ENCODE measurements around the gene NHERF1.

NHERF1 gene

GRCh38 chr17:74748529-74749278 lies at the start of gene NHERF1:
Gene NHERF1, plus strand, starts transcription at chr17:74748628. Its CDS starts 219 bp downstream, at chr17:74748847.
- DNase-seq: peak; percentile 95

GRCh38 chr17:74699236-74699635 lies 49.2 kb upstream of the NHERF1 start:
- no peak for DNase-seq

- no peak for DNase-seq
These were observed 46.1 kb upstream of the NHERF1 start for GRCh38 chr17:74702116-74702871.

GRCh38 chr17:74703311-74703710 lies 45.1 kb upstream of the NHERF1 start:
- no peak for DNase-seq

- no peak for DNase-seq
These were observed 43.9 kb upstream of the NHERF1 start for GRCh38 chr17:74704544-74704943.

- no peak for DNase-seq
These were observed 37.2 kb upstream of the NHERF1 start for GRCh38 chr17:74711058-74711824.

GRCh38 chr17:74712301-74712700 lies 36.1 kb upstream of the NHERF1 start:
- DNase-seq: no peak

GRCh38 chr17:74712756-74713155 lies 35.7 kb upstream of the NHERF1 start, which contains the start of gene CD300LF:
Gene CD300LF, minus strand, starts transcription at chr17:74712923. Its CDS starts 57 bp downstream, at chr17:74712866.
- DNase-seq: no peak

- no peak for DNase-seq
These were observed 35.2 kb upstream of the NHERF1 start for GRCh38 chr17:74713171-74713755.

GRCh38 chr17:74715144-74715543 lies 33.3 kb upstream of the NHERF1 start:
- DNase-seq: no peak

- DNase-seq: no peak
These were observed 27.9 kb upstream of the NHERF1 start for GRCh38 chr17:74720506-74720905.

GRCh38 chr17:74722782-74723181 lies 25.6 kb upstream of the NHERF1 start:
- no peak for DNase-seq

- no peak for DNase-seq
These were observed 24.5 kb upstream of the NHERF1 start for GRCh38 chr17:74723891-74724290.

- no peak for DNase-seq
These were observed 23.3 kb upstream of the NHERF1 start for GRCh38 chr17:74725111-74725510.

- no peak for DNase-seq
These were observed 20.3 kb upstream of the NHERF1 start for GRCh38 chr17:74728033-74728701.

- no peak for DNase-seq
These were observed 19.7 kb upstream of the NHERF1 start for GRCh38 chr17:74728702-74729075.

GRCh38 chr17:74729368-74729767 lies 19.1 kb upstream of the NHERF1 start:
- DNase-seq: no peak

GRCh38 chr17:74729866-74730265 lies 18.6 kb upstream of the NHERF1 start:
- DNase-seq: no peak

GRCh38 chr17:74730491-74731346 lies 17.7 kb upstream of the NHERF1 start:
- DNase-seq: no peak

- DNase-seq: no peak
These were observed 17.2 kb upstream of the NHERF1 start for GRCh38 chr17:74731347-74731605.

GRCh38 chr17:74732042-74732867 lies 16.2 kb upstream of the NHERF1 start:
- DNase-seq: no peak

Data from right hindlimb (tissue), 1 donor.